GM15510 (cell line): ENCODE results near the gene VGLL4.

Experiments
- POLR2A ChIP-seq: IDR thresholded peaks from 3 replicates; pipeline ENCODE4 v1.6.1; 2011; ENCODE audit warnings: borderline replicate concordance; ENCODE audit not compliant: insufficient read length; ENCODE audit errors: extremely low read depth

VGLL4 gene

GRCh38 chr3:11638495-11639358 lies 5.0 kb downstream of the VGLL4 start:
- no peak for TF ChIP-seq POLR2A

GRCh38 chr3:11637901-11638458 lies 5.7 kb downstream of the VGLL4 start:
- no peak for TF ChIP-seq POLR2A

- no peak for TF ChIP-seq POLR2A
These were observed 7.3 kb downstream of the VGLL4 start for GRCh38 chr3:11636394-11636770.

- no peak for TF ChIP-seq POLR2A
These were observed 7.9 kb downstream of the VGLL4 start for GRCh38 chr3:11635680-11636393.

- no peak for TF ChIP-seq POLR2A
These were observed 8.6 kb downstream of the VGLL4 start for GRCh38 chr3:11634974-11635612.

GRCh38 chr3:11634081-11634635 lies 9.6 kb downstream of the VGLL4 start:
- no peak for TF ChIP-seq POLR2A

GRCh38 chr3:11632966-11633365 lies 10.7 kb downstream of the VGLL4 start:
- no peak for TF ChIP-seq POLR2A

- TF ChIP-seq POLR2A: no peak
These were observed 11.2 kb downstream of the VGLL4 start for GRCh38 chr3:11632564-11632963.

GRCh38 chr3:11631820-11632219 lies 11.9 kb downstream of the VGLL4 start:
- TF ChIP-seq POLR2A: no peak

- TF ChIP-seq POLR2A: no peak
These were observed 14.0 kb downstream of the VGLL4 start for GRCh38 chr3:11629716-11630115.

- no peak for TF ChIP-seq POLR2A
These were observed 16.1 kb downstream of the VGLL4 start for GRCh38 chr3:11627612-11628011.

GRCh38 chr3:11626084-11626463 lies 17.6 kb downstream of the VGLL4 start:
- no peak for TF ChIP-seq POLR2A

- TF ChIP-seq POLR2A: no peak
These were observed 18.2 kb downstream of the VGLL4 start for GRCh38 chr3:11625376-11626083.

- no peak for TF ChIP-seq POLR2A
These were observed 18.9 kb downstream of the VGLL4 start for GRCh38 chr3:11624704-11625375.
